Fibroblast of gingiva (primary cell): ENCODE measurements around the gene GATA5.
"Not testable (repeated sequence)": the region's sequence is repeated elsewhere in the genome, so short reads cannot be mapped to it uniquely, and the experiment has no call there.

Source experiments
- DNase-seq: peaks from one replicate; pipeline ENCODE4 v3.0.0-alpha.2; 2011; ENCODE audit warnings: low read depth

GATA5 gene

DNA sequence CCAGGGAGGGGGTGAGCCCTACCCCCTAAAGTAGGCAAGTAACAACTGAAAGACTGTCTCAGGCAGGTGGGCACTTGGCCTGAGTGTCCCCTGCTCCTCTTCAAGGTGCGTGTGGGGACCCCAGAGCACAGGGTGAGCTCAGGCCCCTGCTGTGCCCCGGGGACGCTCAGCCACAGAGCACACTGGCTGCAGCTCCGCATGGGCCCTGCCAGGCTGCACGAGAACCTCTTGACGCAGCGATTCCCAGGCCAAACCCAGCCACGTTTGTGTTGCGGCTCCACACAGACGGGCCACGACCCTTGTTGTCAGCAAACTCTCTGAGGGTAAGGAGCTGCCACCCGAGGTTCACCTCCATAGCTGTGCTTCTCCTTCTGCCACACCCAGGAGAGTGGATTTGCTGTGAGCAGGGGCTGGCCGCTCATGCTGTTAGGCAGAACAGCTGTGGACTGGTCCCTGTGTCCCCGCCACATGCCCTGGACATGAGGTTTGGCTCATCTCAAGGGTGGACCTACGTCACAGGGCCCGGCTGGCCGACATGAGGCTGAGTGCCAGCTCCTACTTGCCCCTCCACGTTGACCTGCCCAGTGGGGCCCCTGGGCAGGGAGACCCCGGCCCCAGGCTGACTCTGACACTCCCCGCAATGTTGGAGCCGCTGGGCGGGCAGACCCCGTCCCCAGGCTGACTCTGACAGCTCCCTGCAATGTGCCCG, 29.7 kb upstream of the GATA5 start:
- no peak for DNase-seq

DNA sequence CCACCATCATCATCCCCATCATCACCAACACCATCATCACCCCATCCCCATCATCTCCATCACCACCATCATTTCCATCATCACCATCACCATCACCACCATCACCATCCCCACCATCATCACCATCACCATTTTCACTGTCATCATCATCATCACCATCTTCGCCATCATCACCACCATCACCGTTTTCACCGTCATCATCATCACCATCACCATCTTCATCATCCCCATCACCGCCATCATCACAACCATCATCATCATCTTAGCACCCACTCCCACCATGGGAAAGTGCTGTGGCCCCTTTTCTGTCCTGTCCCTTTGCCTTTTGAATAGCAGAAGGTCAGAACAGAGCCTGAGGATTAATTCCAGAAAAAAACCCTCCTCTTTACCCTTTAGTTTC, 28.5 kb upstream of the GATA5 start:
- DNase-seq = no peak

DNA sequence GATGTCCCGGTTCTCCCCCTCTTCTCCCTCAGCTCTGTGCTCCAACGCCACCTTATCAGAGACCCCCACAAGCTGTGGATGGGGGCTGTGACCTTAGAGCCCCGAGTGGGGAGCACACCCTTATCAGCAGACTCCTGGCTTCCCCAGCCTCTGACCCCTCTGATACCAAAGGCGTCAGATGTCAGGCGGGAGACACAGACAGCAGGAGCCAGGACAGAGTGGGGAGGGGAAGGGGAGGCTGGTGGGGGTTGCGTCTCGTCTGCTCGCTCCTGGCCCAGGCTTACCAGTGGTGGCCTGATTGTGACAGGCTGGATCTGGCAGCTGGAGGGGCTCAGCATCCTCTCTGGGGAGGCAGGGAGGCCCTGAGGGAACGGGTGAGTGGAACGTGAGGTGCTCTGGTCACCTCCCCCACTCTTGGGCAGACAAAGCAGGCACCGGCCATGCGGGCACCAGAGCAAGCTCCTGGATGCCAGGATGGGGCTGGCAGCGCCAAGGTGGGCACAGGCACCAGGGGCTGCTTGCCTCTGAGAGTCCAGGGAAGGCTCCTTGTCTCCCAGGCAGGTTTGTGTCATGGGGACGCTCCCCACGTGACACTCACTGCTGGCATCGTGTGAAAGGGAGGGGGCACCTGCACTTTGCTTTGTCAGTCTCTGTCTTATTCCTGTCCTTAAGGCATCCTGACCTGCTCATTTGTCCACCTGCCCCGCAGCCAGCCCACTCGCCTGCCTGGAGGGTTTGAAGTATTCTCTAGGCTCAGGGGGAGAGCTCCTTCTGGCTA, 27.8 kb upstream of the GATA5 start:
- DNase-seq = no peak

DNA sequence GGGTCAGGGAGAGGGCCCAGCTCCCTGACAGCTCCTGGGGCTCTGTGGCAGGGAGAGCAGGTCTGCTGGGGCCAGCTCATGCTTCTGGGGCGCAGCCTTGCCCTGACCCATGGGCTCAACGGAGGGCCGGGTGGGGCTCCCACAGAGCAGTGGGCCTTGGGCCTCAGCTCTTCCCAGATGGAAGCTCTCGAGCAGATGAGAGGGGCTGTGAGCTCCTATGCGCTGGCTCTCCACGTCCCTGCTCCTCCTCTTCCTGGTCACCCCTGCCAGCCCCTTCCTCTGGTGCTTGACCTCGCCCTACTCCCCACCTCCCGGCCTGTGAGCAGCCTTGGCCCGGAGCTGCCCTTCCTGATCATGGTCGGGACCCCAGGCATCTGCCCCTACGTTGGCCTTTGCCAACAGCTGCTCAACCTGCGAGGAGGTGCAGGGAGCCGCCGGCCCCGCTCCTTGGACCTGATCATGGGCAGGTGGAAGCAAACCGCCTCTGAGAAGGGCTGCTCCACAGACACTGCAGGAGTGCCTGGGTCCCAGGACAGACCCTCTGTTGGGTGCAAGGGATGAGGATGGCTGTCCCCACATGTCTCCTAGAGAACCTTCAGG, 26.8 kb upstream of the GATA5 start:
- DNase-seq = no peak

DNA sequence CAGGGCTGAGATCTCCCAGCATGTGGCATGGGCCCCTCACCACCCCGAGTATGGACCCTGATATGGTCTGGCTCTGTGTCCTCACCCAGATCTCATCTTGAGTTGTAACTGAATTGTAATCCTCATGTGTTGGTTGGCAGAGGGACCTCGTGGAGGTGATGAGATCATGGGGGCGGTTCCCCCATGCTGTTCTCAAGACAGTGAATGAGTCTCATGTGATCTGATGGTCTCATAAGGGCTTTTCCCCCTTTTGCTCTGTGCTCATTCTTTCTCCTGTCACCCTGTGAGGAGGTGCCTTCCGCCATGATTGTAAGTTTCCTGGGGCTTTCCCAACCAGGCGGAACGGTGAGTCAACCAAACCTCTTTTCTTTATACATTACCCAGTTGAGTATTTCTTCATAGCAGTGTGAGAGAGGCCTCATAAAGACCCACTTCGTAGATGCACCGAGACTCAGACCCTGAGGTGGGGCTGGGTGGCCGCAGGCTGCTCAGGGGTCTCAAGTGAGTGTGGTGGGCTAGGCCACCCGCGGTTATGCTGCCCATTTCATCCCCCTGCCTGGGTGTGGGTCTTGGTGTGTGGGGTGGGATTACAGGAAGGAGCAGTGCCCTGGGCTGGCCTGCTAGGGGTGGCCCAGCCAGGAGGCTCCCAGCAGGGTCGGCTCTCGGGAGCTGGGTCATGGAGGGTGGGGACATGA, 26.2 kb upstream of the GATA5 start:
- no peak for DNase-seq

DNA sequence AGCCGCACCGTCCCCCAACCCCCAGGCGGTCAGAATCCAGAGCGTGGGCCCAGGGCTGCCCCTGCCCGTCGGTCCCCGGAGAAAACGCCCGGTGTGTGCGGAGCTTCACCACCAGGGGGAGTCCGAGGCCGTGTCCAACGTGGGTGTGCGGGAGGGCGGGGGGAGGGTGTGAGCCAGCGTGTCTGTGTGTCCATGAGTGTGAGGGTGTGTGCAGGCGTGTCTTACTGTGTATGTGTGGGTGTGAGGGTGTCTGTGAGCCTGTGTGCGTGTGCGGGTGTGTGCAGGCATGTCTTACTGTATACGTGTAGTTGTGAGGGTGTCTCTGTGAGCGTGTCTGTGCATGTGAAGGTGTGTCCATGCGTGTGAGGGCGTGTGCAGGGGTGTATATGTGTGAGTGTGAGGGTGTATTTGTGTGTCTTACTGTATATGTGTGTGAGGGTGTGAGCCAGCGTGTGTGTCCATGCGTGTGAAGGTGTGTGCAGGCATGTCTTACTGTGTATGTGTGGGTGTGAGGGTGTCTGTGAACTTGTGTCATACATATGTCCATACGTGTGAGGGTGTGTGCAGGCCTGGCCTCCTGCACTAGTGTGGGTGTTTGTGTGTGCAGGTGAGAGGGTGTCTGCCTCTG, 24.6 kb upstream of the GATA5 start:
- peak; percentile 13 for DNase-seq

DNA sequence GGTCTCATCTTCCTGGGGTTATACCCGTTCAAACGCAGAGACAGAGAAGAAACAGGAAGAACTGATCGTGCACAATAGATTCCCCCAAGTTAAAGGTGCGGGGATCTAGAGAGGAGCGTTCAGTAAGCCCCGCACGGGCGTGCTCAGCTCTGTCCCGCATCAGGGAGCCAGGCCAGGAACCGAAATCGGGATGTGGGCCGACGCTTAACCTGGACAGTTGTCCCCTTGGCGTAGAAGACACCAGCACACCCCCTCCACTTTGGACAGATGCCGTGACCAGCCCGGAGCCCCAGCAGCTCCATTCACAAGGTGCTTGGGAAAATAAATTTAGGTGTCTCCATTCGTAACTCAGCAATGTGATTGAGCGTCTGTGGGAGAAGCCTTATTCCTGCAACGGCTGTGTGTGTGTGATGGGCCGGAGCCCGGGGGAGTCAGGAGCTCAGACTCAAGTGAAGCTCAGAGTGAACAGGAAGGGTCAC, 24.0 kb upstream of the GATA5 start:
- no peak for DNase-seq

DNA sequence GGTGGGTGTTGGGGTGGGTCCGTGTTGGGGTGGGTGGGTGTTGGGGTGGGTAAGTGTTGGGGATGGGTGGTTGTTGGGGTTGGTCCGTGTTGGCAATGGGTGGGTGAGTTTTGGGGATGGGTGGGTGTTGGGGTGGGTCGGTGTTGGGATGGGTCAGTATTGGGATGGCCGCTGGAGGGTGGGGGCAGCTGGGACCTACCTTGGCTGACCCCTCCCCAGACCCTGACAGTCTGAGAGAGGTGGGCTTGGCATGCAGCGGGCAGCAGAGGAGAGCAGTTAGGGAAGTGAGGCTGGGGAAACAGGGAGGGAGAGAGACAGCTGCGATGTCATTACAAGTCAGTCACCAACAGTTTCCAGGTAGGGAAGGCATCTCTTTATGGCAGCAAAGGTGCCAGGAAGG, 23.1 kb upstream of the GATA5 start:
- DNase-seq = no peak

DNA sequence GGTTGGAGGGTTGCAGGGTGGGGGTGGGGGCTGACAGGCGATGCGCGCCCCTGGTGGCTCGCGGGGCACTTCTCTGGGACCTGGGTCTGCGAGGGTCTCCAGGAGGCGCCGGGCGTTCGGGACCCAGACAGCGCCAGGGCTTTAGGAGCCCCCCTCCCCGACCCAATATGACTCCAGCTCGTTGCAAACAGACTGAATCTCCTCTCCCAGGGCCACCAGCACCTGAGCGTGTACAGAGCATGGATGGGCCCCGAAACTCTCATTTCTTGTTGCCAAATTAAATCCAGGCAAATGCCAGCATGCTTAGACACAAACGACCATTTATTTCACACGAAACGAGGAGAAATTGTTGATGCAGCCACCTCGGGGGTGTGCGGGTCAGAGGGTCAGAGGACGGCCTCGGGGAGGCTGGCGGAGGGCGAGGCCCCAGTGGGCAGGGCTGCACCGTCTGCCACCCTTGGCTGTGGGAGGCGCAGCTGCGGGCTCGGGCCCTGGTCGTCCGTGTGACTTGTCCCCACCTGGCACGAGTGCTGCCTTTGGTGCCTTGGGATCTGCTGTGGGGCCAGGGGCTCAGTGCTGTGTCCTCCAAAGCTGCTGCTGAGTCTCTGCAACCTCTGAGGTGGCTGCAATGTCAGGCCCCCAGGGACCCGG, 20.9 kb upstream of the GATA5 start:
- no peak for DNase-seq

DNA sequence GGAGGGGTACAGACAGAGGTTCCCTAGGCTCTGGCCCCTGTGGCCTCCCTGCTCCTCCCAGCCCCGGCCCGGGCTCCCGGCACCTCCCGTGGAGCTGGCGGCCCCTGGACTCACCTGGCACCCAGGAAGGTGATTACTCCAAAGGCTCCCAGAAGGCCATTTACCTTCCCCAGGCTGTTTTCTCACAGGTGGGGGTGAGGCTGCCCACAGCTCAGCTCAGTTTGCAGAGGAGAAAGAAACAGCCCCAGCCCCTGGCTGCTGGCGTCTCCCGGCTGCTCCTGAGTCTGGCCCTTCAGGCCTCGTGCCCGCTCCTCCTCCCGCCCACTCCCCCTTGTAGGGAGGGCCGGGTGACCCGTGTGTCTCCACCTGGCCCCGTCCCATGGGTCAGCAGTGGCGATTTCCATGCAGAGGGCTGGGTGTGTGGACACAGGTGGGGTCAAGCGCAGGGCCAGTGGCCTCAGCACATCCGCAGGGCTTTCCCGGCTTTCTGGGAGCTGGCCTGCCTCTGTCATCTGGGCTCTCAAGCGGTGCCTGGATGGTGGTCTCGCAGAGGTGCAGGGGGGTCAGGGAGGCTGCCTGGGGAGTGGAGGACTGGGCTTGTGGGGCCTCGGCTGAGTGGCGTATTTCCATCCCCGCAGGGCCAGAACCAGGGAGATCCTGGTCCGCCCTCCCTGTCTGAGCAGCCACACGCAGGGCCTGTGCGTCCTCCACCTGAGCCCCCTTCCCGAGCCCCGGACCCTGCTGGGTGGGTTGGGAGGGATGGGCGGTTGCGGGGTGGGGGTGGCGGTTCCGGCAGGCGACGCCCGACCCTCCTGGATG, 20.2 kb upstream of the GATA5 start:
- DNase-seq = no peak

DNA sequence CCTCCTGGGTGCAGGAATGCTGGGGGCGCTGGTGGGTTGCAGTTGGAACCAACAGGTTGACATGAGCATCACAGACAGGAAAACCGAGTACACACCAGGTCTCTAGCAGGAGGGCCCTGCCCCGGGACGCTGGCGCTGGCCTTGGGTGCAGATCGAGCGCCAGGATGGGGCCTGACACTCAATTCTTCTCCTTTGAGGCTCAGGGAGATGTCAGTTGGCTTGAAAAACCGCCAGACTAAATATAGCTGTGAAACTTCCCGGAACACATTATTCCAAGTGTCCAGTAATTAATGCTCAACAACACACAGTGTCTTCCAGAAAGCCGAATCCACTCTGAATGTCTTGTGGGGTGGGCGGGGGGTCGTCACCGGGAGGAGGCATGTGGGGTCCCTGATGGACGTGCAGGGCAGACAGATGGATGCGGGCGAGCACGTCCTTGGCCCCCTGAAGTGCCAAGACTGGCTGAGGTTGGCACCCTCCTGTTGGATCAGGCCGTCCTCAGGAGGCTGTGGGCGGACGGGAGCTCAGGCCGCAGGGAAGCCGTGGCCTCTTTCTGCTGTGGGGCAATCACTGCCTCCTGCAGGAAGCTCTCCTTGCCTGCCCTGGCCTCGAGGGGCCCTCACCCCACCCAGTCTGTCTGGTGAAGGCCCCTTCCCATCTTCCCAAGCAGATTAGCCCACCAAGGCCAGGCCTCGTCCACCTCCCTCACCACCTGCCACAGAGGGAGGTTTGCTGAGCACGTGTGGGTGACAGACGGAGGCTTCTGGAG, 19.4 kb upstream of the GATA5 start:
- DNase-seq = no peak

DNA sequence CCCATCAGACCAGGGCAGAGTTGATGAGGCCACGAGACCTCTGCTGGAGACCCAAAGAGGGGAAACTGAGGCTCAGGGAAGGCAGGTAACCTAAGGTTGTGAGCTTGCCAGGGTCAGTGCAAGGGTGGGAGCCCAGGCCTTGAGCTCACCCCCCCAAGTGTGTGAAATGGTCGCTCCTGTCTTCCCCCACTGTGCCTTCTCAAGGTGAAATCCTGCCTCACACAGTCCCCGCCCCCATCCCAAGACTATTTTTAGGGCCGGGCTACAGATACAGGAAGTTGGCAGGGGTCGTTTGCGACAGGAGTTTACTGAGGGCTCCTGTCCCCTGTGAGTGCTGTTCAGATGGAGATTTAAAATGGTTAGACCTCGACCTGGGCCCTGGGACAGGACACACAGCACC, 18.7 kb upstream of the GATA5 start:
- no peak for DNase-seq

DNA sequence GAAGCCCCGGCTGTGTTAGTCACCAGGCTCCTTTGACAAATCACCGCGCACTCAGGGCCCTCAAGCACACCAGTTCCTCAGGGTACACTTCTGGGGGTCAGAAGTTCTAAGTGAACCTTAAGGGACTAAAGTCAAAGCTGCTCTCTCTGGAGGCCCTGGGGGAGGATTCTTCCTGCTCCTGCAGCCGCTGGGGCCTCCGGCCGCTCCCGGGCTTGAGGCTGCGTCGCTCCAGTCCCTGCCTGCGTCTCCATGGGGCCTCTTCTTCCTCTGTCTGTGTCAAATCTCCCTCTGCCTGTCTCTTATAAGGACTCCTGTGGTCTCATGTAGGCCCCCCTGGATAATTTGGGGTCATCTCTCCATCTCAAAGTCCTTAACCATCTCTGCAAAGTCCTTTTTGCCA, 18.1 kb upstream of the GATA5 start:
- DNase-seq = no peak

DNA sequence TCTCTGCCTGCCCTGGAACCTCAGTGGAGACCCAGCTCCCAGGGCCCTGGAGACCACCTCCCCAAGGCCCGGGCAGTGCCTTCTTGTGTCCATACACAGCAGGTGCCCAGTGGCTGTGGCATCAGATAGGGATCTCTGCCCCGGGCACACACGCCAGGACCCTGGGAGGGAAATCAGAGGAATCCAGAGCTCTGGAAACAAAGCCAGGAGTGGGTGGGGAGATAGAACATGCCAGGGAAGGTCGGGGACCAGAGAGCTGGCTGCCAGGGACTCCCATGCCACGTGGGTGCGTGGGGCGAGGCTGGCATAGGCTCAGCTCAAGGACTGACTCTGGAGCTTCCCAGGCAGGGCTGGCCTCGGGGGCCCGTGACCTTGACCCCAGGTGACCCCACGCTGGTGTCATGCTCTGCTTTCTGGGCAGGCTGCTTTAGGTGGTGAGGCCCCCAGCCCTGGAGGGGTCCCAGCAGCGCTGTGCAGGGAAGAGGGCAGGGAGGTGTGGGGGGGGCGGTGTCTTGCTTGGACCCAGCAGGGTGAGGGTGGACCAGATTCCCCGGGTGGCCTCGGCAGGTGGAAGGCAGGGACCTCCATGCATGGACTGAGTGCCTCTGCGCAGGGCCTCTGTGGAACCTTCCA, 17.6 kb upstream of the GATA5 start:
- no peak for DNase-seq

DNA sequence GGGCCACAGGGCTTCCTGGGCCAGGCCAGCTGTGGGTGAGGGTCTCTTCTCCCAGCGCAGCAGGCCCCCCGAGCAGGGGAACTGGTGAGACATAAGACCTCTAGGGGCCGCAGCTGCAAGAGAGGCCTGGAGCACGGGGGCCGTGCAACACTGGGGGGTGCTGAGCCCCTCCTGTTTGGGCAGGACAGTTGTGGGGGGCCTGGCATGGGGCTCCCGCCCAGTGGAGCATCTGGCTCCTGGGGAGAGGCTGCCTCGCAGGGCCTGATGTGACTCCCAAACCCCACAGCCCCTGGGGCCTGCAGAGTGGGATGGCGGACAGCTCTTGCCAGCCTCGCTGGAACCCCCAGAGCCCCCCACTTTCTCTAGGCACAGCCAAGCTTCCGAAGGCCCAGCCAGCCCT, 16.9 kb upstream of the GATA5 start:
- no peak for DNase-seq

DNA sequence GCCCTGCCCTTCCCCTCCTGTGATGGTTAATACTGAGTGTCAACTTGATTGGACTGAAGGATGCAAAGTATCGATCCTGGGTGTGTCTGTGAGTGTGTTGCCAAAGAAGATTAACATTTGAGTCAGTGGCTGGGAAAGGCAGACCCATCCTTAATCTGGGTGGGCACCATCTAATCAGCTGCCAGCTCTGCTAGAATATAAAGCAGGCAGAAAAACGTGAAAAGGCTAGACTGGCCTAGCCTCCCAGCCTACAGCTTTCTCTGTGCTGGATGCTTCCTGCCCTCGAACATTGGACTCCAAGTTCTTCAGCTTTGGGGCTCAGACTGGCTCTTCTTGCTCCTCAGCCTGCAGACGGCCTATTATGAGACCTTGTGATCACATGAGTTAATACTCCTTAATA, 15.0 kb upstream of the GATA5 start:
- DNase-seq = not testable (repeated sequence)

DNA sequence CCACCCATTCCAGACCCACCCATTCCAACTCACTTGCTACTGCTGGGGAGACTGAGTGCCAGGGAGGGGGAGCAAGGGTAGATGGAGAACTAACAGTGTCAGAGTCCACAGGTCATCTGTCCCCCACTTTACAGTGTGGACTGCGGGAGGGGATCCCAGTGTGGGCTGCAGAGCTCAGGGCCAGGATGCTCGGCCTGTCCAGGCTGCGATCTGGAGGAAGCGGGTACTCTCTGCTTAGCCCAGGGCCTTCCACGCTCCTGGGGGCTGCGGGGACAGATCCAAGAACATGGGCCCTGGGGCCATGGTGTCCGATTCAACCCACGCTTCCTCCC, 14.1 kb upstream of the GATA5 start:
- DNase-seq = no peak

DNA sequence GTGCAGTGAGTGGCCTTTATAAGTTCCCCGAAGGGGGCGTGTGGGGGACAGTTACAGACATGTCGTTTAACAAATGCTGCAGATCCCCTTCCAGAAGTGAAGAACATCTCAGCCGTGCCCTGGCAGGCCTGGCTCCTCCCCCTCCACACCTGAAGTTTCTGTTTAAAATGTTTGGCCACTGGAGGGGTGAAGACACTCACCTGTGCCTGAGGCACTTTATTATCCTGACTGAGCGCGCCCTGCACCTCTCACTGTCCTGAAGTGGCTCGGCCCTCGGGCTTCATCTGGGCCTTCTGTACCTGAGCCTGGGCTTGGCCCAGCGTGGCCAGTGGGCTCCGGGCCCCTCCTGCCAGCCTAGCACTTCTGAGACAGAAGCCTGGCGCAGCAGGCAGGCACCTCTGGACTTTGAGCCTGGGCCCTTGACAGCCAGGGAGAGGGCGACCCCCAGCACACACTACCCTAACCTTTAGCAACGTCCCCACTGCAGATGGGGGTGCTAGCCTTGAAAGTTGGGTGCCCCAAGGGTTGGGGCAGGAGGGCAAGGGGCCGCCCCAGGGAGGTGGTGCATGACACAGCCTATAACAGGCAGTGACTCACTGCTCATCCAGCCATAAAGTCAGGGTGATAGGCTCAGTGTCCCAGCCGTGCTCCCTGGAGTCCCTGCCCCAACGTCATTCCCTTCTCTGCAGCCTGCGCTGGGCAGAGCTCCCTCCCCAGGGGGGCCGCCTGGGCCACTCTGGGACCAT, 13.6 kb upstream of the GATA5 start:
- no peak for DNase-seq

DNA sequence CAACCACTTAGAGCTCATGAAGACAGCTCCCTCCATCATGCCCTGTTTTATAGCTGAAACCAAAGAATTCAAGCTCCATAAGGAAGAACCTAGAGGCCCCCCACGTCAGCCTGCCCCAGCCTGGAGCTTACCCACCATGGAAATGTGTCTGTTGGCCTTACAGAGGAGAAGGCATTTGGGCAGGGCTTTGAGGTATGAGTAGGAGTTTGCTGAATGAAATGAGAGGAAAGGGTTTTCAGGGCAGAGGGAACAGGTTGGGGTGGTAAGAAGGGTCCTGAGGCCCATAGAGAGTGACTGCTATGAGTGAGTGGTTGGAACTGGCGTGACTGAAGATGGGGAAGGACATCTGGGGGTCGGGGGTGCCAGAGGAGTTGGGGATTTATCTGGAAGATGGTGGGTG, 12.7 kb upstream of the GATA5 start:
- no peak for DNase-seq
